HCT116 (cell line): ENCODE data around the gene ABLIM1.

Source experiments
- EGR1 ChIP-seq: IDR thresholded peaks from 2 replicates; pipeline ENCODE4 v1.6.1; 2012; ENCODE audit warnings: low read depth
- EZH2phosphoT487 ChIP-seq: fragments of 200-600 bp; IDR thresholded peaks from 2 replicates; pipeline ENCODE4 v1.6.1; 2018; ENCODE audit warnings: antibody characterized with exemption, borderline replicate concordance
- POLR2A ChIP-seq: IDR thresholded peaks from 2 replicates; pipeline ENCODE4 v1.7.0; 2011; ENCODE audit warnings: borderline replicate concordance; ENCODE audit not compliant: insufficient read depth, insufficient read length; ENCODE audit errors: extremely low read depth
- SIN3A ChIP-seq: IDR thresholded peaks from 2 replicates; pipeline ENCODE4 v1.6.1; 2012; ENCODE audit warnings: low read depth
- SRF ChIP-seq: IDR thresholded peaks from 2 replicates; pipeline ENCODE4 v1.6.1; 2012; ENCODE audit warnings: low read depth
- TCF7L2 ChIP-seq: IDR thresholded peaks from 2 replicates; pipeline ENCODE4 v1.7.0; 2011; ENCODE audit warnings: borderline replicate concordance, inconsistent platforms; ENCODE audit not compliant: insufficient read depth, insufficient read length; ENCODE audit errors: extremely low read depth
- TF ChIP-seq, protein P1 (sequence below), 3 experiments: fragments of 200-600 bp in 1 of 3; sonication (generic) in 1 of 3; IDR thresholded peaks in 2 of 3; conservative IDR thresholded peaks in 1 of 3; 2 replicates each; pipeline ENCODE4 v1.5.1; 2012 to 2017; ENCODE audit warnings: low read depth in 2 of 3, low read length in 2 of 3, antibody characterized with exemption in 1 of 3, borderline replicate concordance in 1 of 3, control low read depth in 1 of 3, mild to moderate bottlenecking in 1 of 3, mixed read lengths in 1 of 3, mixed run types in 1 of 3, moderate library complexity in 1 of 3; ENCODE audit not compliant: insufficient read depth in 1 of 3

DNA sequence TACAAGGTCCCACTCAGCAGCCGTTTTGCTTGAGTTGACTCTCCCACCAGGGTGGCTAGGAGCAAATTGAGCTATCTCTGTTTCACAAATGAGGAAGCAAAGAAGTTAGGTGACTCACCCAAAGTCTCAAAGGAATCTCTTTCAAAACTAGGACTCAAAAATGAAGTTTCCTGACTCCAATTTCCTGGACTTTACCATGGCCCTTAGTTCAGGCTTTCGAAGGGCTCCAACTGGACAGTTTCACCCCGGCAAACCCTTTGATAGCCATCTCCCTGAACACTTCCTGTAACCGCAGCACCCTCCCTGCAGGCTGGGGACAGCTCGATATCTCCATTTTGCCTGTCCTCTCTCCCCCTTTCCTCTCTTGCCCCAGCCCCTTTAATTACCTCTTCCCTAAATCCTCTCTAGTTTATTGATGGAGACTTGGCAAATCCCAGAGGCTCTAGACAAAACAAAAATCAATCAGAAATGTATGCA, 249.1 kb downstream of the ABLIM1 start:
- TF ChIP-seq POLR2A (no peak), SRF (no peak), EGR1 (no peak), SIN3A (no peak), EZH2phosphoT487 (no peak), TCF7L2 (no peak)
- TF ChIP-seq, protein P1, sequence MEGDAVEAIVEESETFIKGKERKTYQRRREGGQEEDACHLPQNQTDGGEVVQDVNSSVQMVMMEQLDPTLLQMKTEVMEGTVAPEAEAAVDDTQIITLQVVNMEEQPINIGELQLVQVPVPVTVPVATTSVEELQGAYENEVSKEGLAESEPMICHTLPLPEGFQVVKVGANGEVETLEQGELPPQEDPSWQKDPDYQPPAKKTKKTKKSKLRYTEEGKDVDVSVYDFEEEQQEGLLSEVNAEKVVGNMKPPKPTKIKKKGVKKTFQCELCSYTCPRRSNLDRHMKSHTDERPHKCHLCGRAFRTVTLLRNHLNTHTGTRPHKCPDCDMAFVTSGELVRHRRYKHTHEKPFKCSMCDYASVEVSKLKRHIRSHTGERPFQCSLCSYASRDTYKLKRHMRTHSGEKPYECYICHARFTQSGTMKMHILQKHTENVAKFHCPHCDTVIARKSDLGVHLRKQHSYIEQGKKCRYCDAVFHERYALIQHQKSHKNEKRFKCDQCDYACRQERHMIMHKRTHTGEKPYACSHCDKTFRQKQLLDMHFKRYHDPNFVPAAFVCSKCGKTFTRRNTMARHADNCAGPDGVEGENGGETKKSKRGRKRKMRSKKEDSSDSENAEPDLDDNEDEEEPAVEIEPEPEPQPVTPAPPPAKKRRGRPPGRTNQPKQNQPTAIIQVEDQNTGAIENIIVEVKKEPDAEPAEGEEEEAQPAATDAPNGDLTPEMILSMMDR (IDR thresholded peaks at IDR 0.05 in 2 of 3, conservative IDR thresholded peaks at IDR 0.05 in 1 of 3; ENCODE audit: borderline replicate concordance in 1 of 3, insufficient read depth in 1 of 3, low read depth in 2 of 3, low read length in 2 of 3): no peak
